ENCODE measurements around the gene ARHGAP42. TPM values are rescaled to one million over a fixed set of nuclear protein-coding genes. Genes with fewer than 3 reads are reported as not detected.
"Not testable (repeated sequence)": the region's sequence is repeated elsewhere in the genome, so short reads cannot be mapped to it uniquely, and the experiment has no call there.

The ARHGAP42 gene
- total RNA-seq, 1 experiment from 2014 or later, result 8.0 TPM

- BruUV-seq (replicated peaks), result no TSS peak
- H3K4me1 ChIP-seq (ENCODE audit: insufficient read depth, low read length, poor library complexity, severe bottlenecking), result no peaks in the 10 kb centered on the region
- ChIA-PET CTCF (no interaction called here), POLR2A (ENCODE audit: low non-redundant PET) (no interaction called here)
- no peak overlapping the region for H3K27ac ChIP-seq (ENCODE audit: low read depth, low read length, poor library complexity, severe bottlenecking)
- H3K4me3 ChIP-seq (ENCODE audit: low read depth, low read length, poor library complexity, severe bottlenecking), result no peak overlapping the region
- no peaks in the 10 kb centered on the region for H3K9me3 ChIP-seq (ENCODE audit: low read depth, low read length, poor library complexity, severe bottlenecking)
- no peaks in the 10 kb centered on the region for H3K27me3 ChIP-seq (replicated peaks; ENCODE audit: insufficient read depth, low read depth, low read length, poor library complexity)
- no peaks in the 10 kb centered on the region for H3K36me3 ChIP-seq (ENCODE audit: insufficient read depth, low read length, poor library complexity, severe bottlenecking)
- intact Hi-C loops (cut with micrococcal nuclease; ENCODE audit: unreplicated experiment), result no loop called here
- TF ChIP-seq EZH2 (IDR thresholded peaks at IDR 0.05; ENCODE audit: borderline replicate concordance, low read depth, low read length, poor library complexity, severe bottlenecking) (no peak), CTCF (conservative IDR thresholded peaks at IDR 0.05; ENCODE audit: low read depth, low read length) (no peak)
- DNase-seq (ENCODE audit: low spot score), result no peak
These were observed 203.7 kb downstream of the ARHGAP42 start for GRCh38 chr11:100890789-100891188.

DNA sequence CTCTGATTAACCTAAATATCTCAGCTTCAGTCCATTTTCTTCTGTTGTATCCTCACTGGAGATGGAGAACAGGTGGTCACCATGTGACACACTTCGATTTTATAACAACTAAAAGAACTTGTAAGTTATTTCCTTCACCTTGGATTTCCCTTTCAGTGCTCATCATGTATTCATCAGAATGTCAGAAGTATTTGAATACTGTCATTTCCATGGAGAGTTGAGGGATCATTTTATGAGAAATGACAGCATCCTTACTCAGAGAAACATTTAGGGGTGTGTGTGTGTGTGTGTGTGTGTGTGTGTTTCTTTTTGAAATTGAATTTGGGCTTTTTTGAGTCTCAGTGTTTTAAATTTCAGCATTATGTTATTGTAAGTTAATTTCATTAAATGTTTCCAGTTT is 205.8 kb downstream of the ARHGAP42 start:
- Histone ChIP-seq H3K4me1 (ENCODE audit: insufficient read depth, low read length, poor library complexity, severe bottlenecking) (no peaks in the 10 kb centered on the region), H3K27me3 (replicated peaks; ENCODE audit: insufficient read depth, low read depth, low read length, poor library complexity) (no peaks in the 10 kb centered on the region), H3K4me3 (ENCODE audit: low read depth, low read length, poor library complexity, severe bottlenecking) (no peak overlapping the region), H3K36me3 (ENCODE audit: insufficient read depth, low read length, poor library complexity, severe bottlenecking) (no peaks in the 10 kb centered on the region), H3K27ac (ENCODE audit: low read depth, low read length, poor library complexity, severe bottlenecking) (no peak overlapping the region), H3K9me3 (ENCODE audit: low read depth, low read length, poor library complexity, severe bottlenecking) (no peaks in the 10 kb centered on the region)
- ChIA-PET CTCF (no interaction called here), POLR2A (ENCODE audit: low non-redundant PET) (no interaction called here)
- no peak for DNase-seq (ENCODE audit: low spot score)
- TF ChIP-seq CTCF (conservative IDR thresholded peaks at IDR 0.05; ENCODE audit: low read depth, low read length), result no peak
- TF ChIP-seq EZH2 (IDR thresholded peaks at IDR 0.05; ENCODE audit: borderline replicate concordance, low read depth, low read length, poor library complexity, severe bottlenecking), result no peak
- no TSS peak for BruUV-seq (replicated peaks)
- intact Hi-C loops (cut with micrococcal nuclease; ENCODE audit: unreplicated experiment), result no loop called here

GRCh38 chr11:100895449-100895848 is 208.4 kb downstream of the ARHGAP42 start:
- POLR2A ChIA-PET (ENCODE audit: low non-redundant PET), result no interaction called here
- Histone ChIP-seq H3K36me3 (ENCODE audit: insufficient read depth, low read length, poor library complexity, severe bottlenecking) (no peaks in the 10 kb centered on the region), H3K4me3 (ENCODE audit: low read depth, low read length, poor library complexity, severe bottlenecking) (no peak overlapping the region), H3K27me3 (replicated peaks; ENCODE audit: insufficient read depth, low read depth, low read length, poor library complexity) (no peaks in the 10 kb centered on the region), H3K27ac (ENCODE audit: low read depth, low read length, poor library complexity, severe bottlenecking) (no peak overlapping the region), H3K9me3 (ENCODE audit: low read depth, low read length, poor library complexity, severe bottlenecking) (no peaks in the 10 kb centered on the region), H3K4me1 (ENCODE audit: insufficient read depth, low read length, poor library complexity, severe bottlenecking) (no peaks in the 10 kb centered on the region)
- DNase-seq (ENCODE audit: low spot score), result no peak
- BruUV-seq (replicated peaks), result no TSS peak
- CTCF ChIA-PET, result no interaction called here
- intact Hi-C loops (cut with micrococcal nuclease; ENCODE audit: unreplicated experiment), result no loop called here
- TF ChIP-seq CTCF (conservative IDR thresholded peaks at IDR 0.05; ENCODE audit: low read depth, low read length) (no peak), EZH2 (IDR thresholded peaks at IDR 0.05; ENCODE audit: borderline replicate concordance, low read depth, low read length, poor library complexity, severe bottlenecking) (no peak)

DNA sequence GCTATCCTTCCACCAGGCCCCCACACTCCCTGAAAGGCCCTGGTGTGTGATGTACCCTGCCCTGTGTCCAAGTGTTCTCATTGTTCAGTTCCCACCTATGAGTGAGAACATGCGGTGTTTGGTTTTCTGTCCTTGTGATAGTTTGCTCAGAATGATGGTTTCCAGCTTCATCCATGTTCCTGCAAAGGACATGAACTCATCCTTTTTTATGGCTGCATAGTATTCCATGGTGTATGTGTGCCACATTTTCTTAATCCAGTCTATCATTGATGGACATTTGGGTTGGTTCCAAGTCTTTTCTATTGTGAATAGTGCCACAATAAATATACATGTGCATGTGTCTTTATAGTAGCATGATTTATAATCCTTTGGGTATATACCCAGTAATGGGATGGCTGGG is 208.9 kb downstream of the ARHGAP42 start:
- POLR2A ChIA-PET (ENCODE audit: low non-redundant PET); DNase-seq (ENCODE audit: low spot score); H3K27ac ChIP-seq (ENCODE audit: low read depth, low read length, poor library complexity, severe bottlenecking); CTCF ChIA-PET; BruUV-seq (replicated peaks); H3K4me1 ChIP-seq (ENCODE audit: insufficient read depth, low read length, poor library complexity, severe bottlenecking); H3K27me3 ChIP-seq (replicated peaks; ENCODE audit: insufficient read depth, low read depth, low read length, poor library complexity); H3K36me3 ChIP-seq (ENCODE audit: insufficient read depth, low read length, poor library complexity, severe bottlenecking); H3K4me3 ChIP-seq (ENCODE audit: low read depth, low read length, poor library complexity, severe bottlenecking); intact Hi-C loops (cut with micrococcal nuclease; ENCODE audit: unreplicated experiment); H3K9me3 ChIP-seq (ENCODE audit: low read depth, low read length, poor library complexity, severe bottlenecking): not testable (repeated sequence)

DNA sequence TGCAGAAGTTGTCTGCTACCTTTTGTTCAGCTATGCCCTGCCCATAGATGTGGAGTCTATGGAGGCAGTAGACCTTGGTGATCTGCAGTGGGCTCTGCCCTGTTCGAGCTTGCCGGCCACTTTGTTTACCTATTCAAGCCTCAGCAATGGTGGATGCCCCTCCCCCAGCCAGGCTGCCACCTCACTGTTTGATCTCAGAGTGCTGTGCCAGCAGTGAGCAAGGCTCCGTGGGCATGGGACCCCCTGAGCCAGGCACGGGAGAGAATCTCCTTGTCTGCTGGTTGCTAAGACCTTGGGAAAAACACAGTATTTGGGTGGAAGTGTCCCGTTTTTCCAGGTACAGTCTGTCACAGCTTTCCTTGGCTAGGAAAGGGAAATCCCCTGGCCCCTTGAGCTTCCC is 214.4 kb downstream of the ARHGAP42 start:
- H3K4me3 ChIP-seq (ENCODE audit: low read depth, low read length, poor library complexity, severe bottlenecking); DNase-seq (ENCODE audit: low spot score); BruUV-seq (replicated peaks); H3K27me3 ChIP-seq (replicated peaks; ENCODE audit: insufficient read depth, low read depth, low read length, poor library complexity); POLR2A ChIA-PET (ENCODE audit: low non-redundant PET); H3K4me1 ChIP-seq (ENCODE audit: insufficient read depth, low read length, poor library complexity, severe bottlenecking); H3K36me3 ChIP-seq (ENCODE audit: insufficient read depth, low read length, poor library complexity, severe bottlenecking); intact Hi-C loops (cut with micrococcal nuclease; ENCODE audit: unreplicated experiment); CTCF ChIA-PET; H3K27ac ChIP-seq (ENCODE audit: low read depth, low read length, poor library complexity, severe bottlenecking); H3K9me3 ChIP-seq (ENCODE audit: low read depth, low read length, poor library complexity, severe bottlenecking): not testable (repeated sequence)

Measured in A673 (cell line).